HepG2 (cell line): Measurements from ENCODE around the gene RPL19. TPM values are rescaled to one million over a fixed set of nuclear protein-coding genes. Genes with fewer than 3 reads are reported as not detected.

ENCODE experiments used
- CAMTA2 ChIP-seq: sonication (generic); formaldehyde crosslinking; IDR thresholded peaks from 2 replicates; pipeline ENCODE4 v1.4.0; 2020; ENCODE audit warnings: mild to moderate bottlenecking, missing genetic modification reagents, borderline replicate concordance
- CCAR2 ChIP-seq: fragments of 200-400 bp; formaldehyde crosslinking; optimal IDR thresholded peaks from 2 replicates; pipeline ENCODE3; 2018; ENCODE audit warnings: low read depth, mild to moderate bottlenecking, low read length, moderate library complexity
- CEBPB ChIP-seq: IDR thresholded peaks from 2 replicates; pipeline ENCODE4 v1.6.1; 2011; ENCODE audit warnings: low read depth, low read length, improper control_type of control experiment, borderline replicate concordance
- DRAP1 ChIP-seq: IDR thresholded peaks from 2 replicates; pipeline ENCODE4 v1.6.1; 2016; ENCODE audit warnings: missing genetic modification reagents, missing compliant biosample characterization
- EHMT2 ChIP-seq: fragments of 200-600 bp; sonication (generic); IDR thresholded peaks from 2 replicates; pipeline ENCODE4 v1.7.0; 2017; ENCODE audit warnings: antibody characterized with exemption, low read depth, low read length, borderline replicate concordance
- ETV6 ChIP-seq: sonication (generic); formaldehyde crosslinking; conservative IDR thresholded peaks from 2 replicates; pipeline ENCODE4 v1.4.0; 2020; ENCODE audit warnings: missing genetic modification reagents
- HES4 ChIP-seq: sonication (generic); formaldehyde crosslinking; IDR thresholded peaks from 2 replicates; pipeline ENCODE4 v1.9.0; 2021; ENCODE audit warnings: mild to moderate bottlenecking, missing genetic modification reagents, borderline replicate concordance
- MED1 ChIP-seq: sonication (generic); formaldehyde crosslinking; IDR thresholded peaks from 2 replicates; pipeline ENCODE4 v1.4.0; 2020; ENCODE audit warnings: missing genetic modification reagents
- NONO ChIP-seq, 2 experiments: fragments of 450-650 bp in 1 of 2; sonication (generic) in 1 of 2; formaldehyde crosslinking in 1 of 2; IDR thresholded peaks in 1 of 2; conservative IDR thresholded peaks in 1 of 2; 2 replicates each; pipeline versions ENCODE4 v1.6.1 to v1.8.0; 2017 to 2022; ENCODE audit warnings: mild to moderate bottlenecking in 1 of 2, missing genetic modification reagents in 1 of 2, moderate library complexity in 1 of 2
- POGK ChIP-seq: sonication (generic); formaldehyde crosslinking; conservative IDR thresholded peaks from 2 replicates; pipeline ENCODE4 v1.8.0; 2022; ENCODE audit warnings: mild to moderate bottlenecking, moderate library complexity, missing genetic modification reagents
- REST ChIP-seq, 2 experiments: IDR thresholded peaks; 2 replicates each; pipeline ENCODE4 v1.6.1; 2011 to 2012; ENCODE audit warnings: low read length in 2 of 2, borderline replicate concordance in 1 of 2, low read depth in 1 of 2, mild to moderate bottlenecking in 1 of 2, moderate library complexity in 1 of 2
- SNAPC4 ChIP-seq: sonication (generic); formaldehyde crosslinking; IDR thresholded peaks from 2 replicates; pipeline ENCODE4 v1.4.0; 2020; ENCODE audit warnings: mild to moderate bottlenecking, missing genetic modification reagents
- SP1 ChIP-seq, 2 experiments: fragments of 450-650 bp in 1 of 2; sonication (generic) in 1 of 2; formaldehyde crosslinking in 1 of 2; IDR thresholded peaks; 2 replicates each; pipeline versions ENCODE4 v1.4.0 to v1.6.1; 2016 to 2020; ENCODE audit warnings: missing genetic modification reagents in 1 of 2
- ZBTB7B ChIP-seq: sonication (generic); formaldehyde crosslinking; IDR thresholded peaks from 2 replicates; pipeline ENCODE4 v1.4.0; 2020; ENCODE audit warnings: missing genetic modification reagents
- ZNF101 ChIP-seq: sonication (generic); formaldehyde crosslinking; IDR thresholded peaks from 2 replicates; pipeline ENCODE4 v1.4.0; 2020; ENCODE audit warnings: mild to moderate bottlenecking, low read depth, missing genetic modification reagents, borderline replicate concordance
- ZNF740 ChIP-seq: sonication (generic); formaldehyde crosslinking; IDR thresholded peaks from 2 replicates; pipeline ENCODE4 v1.4.0; 2020; ENCODE audit warnings: missing genetic modification reagents
- polyA plus RNA-seq, 8 experiments: library from polyadenylated mRNA; depleted of rRNA in 3 of 8; stranded (reverse) in 7 of 8; unstranded in 1 of 8; fragments of >200 nt; fragmentation: Illumina TruSeq in 4 of 8; extraction: Trizol in 4 of 8; gene quantifications; 2 replicates each; pipeline versions ENCODE4 v1.2.1 to v1.2.3, GENCODE V29; 2011 to 2016; ENCODE audit warnings: low read depth in 4 of 8, missing spikeins in 1 of 8, mixed read lengths in 1 of 8; ENCODE audit not compliant: insufficient read depth in 1 of 8
- total RNA-seq, 5 experiments: library from RNA; depleted of rRNA; stranded (reverse); fragments of >200 nt; fragmentation: Illumina TruSeq; extraction: Trizol; gene quantifications; 2 replicates each; pipeline ENCODE4 v1.2.3, GENCODE V29; 2016; ENCODE audit warnings: low read depth in 1 of 5

RPL19 gene
- total and polyA plus RNA-seq, 2 of the 13 experiments (the other 11 are each of a cell fraction or from before 2014, with no cell fraction given) = 2,522 to 2,768 TPM

- TF ChIP-seq REST (IDR thresholded peaks at IDR 0.05; ENCODE audit: borderline replicate concordance in 1 of 2, low read depth in 1 of 2, low read length in 2 of 2) (no peak), POGK (CRISPR knock-in tag) (0 out of 2 replicates have a peak, but pooled peaks have one; percentile 34), ZNF101 (CRISPR knock-in tag) (no peak), SNAPC4 (CRISPR knock-in tag) (no peak), HES4 (peak; percentile 38; the same call in 1 of the 2 replicates), CAMTA2 (CRISPR knock-in tag) (no peak), ETV6 (no peak), ZNF740 (CRISPR knock-in tag) (peak; percentile 70), NONO (IDR thresholded peaks at IDR 0.05) (no peak), NONO (CRISPR knock-in tag; conservative IDR thresholded peaks at IDR 0.05) (peak; percentile 70; the same call in 1 of the 2 replicates), CCAR2 (no peak), SP1 (IDR thresholded peaks at IDR 0.05) (no peak), SP1 (CRISPR knock-in tag; IDR thresholded peaks at IDR 0.05) (peak; percentile 68), ZBTB7B (CRISPR knock-in tag) (peak; percentile 58; the same call in 1 of the 2 replicates), DRAP1 (CRISPR knock-in tag) (no peak), CEBPB (no peak), EHMT2 (no peak), MED1 (CRISPR knock-in tag) (no peak)
These were observed 2.5 kb upstream of the RPL19 start, which contains the start of gene CACNB1 (continued) for GRCh38 chr17:39197380-39198185.
